OCI-LY1 (cell line): ENCODE data around the gene PDE6A.

ENCODE experiments used
- CTCF ChIP-seq: fragments of 200-600 bp; sonication (generic), shearing (Covaris generic); IDR thresholded peaks from 2 replicates; pipeline ENCODE4 v1.5.1; 2017; ENCODE audit warnings: mild to moderate bottlenecking, antibody characterized with exemption, low read length, moderate library complexity, mixed read lengths
- EZH2 ChIP-seq: fragments of 200-600 bp; sonication (generic), shearing (Covaris generic); IDR thresholded peaks from 2 replicates; pipeline ENCODE4 v1.8.0; 2017; ENCODE audit warnings: borderline replicate concordance, mixed run types, mild to moderate bottlenecking, antibody characterized with exemption, low read length, moderate library complexity, mixed read lengths

GRCh38 chr5:149898811-149899210 lies 45.8 kb downstream of the PDE6A start:
- no peak for TF ChIP-seq CTCF
- no peak for TF ChIP-seq EZH2
